ENCODE data around the gene ALG8. TPM values are rescaled to one million over a fixed set of nuclear protein-coding genes. Genes with fewer than 3 reads are reported as not detected.
A peak's percentile ranks its signal among the peaks of the same experiment; 100 is the strongest.

The ALG8 gene
- total RNA-seq, 2 donors from 2014 or later, result 25.4 to 30.3 TPM

DNA sequence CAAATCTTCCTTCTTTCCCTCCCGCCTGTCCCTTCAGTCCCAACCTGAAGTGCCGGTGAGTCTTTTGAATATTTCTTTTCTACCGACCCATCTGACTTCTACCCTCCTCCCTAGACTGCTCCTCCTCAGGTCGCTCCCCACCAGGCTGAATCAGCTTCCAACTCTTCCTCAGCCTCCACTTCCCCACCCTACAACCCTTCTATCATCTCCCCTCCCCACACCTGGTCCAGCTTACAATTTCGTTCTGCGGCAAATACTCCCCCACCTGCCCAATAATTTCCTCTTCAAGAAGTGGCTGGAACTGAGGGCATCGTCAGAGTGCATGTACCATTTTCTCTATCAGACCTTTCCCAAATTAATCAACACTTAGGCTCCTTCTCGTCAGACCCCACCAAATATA, 57.3 kb downstream of the ALG8 start:
- 70 to 73% methylated on average over 8 of the region's 8 CpGs for WGBS, 2 donors
- no peak overlapping the region for H3K27ac ChIP-seq
- H3K4me1 ChIP-seq, result peaks cover 22% of the 10 kb centered on the region
- ATAC-seq (no peak), DNase-seq (no peak)
- no peaks in the 10 kb centered on the region for H3K9me3 ChIP-seq
- no peak overlapping the region for H3K4me3 ChIP-seq
- no peaks in the 10 kb centered on the region for H3K27me3 ChIP-seq
- H3K36me3 ChIP-seq (replicated peaks in 1 of 2; ENCODE audit: insufficient read depth in 1 of 2, low read depth in 2 of 2), result no peaks in the 10 kb centered on the region
- TF ChIP-seq, protein P1, sequence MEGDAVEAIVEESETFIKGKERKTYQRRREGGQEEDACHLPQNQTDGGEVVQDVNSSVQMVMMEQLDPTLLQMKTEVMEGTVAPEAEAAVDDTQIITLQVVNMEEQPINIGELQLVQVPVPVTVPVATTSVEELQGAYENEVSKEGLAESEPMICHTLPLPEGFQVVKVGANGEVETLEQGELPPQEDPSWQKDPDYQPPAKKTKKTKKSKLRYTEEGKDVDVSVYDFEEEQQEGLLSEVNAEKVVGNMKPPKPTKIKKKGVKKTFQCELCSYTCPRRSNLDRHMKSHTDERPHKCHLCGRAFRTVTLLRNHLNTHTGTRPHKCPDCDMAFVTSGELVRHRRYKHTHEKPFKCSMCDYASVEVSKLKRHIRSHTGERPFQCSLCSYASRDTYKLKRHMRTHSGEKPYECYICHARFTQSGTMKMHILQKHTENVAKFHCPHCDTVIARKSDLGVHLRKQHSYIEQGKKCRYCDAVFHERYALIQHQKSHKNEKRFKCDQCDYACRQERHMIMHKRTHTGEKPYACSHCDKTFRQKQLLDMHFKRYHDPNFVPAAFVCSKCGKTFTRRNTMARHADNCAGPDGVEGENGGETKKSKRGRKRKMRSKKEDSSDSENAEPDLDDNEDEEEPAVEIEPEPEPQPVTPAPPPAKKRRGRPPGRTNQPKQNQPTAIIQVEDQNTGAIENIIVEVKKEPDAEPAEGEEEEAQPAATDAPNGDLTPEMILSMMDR (IDR thresholded peaks at IDR 0.05), result no peak
- no peak for TF ChIP-seq POLR2A (IDR thresholded peaks at IDR 0.05)
- intact Hi-C loops (cut with DNase I), result no loop called here

DNA sequence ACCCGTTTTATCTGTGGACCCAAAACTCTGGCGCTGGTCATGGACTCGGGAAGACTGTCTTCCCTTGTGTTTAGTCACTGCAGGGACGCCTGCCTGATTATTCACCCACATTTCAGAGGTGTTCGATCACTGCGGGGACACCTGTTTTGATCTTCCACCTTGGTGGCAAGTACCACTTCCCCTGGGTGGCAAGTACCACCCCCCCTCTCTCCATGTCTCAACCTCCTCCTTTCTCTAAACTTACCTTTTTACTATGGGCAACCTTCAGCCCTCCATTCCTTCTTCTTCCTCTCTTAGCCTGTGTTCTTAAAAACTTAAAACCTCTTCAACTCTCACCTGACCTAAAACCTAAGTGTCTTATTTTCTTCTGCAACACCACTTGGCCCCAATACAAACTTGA, 57.8 kb downstream of the ALG8 start:
- 65 to 85% methylated on average over 6 of the region's 6 CpGs for WGBS, 2 donors
- intact Hi-C loops (cut with DNase I), result no loop called here
- Histone ChIP-seq H3K4me1 (peaks cover 28% of the 10 kb centered on the region), H3K4me3 (no peak overlapping the region), H3K36me3 (replicated peaks in 1 of 2; ENCODE audit: insufficient read depth in 1 of 2, low read depth in 2 of 2) (no peaks in the 10 kb centered on the region), H3K27ac (no peak overlapping the region), H3K9me3 (no peaks in the 10 kb centered on the region), H3K27me3 (no peaks in the 10 kb centered on the region)
- no peak for DNase-seq
- TF ChIP-seq POLR2A (IDR thresholded peaks at IDR 0.05), result no peak
- TF ChIP-seq, protein P1 (IDR thresholded peaks at IDR 0.05), result no peak
- no peak for ATAC-seq

DNA sequence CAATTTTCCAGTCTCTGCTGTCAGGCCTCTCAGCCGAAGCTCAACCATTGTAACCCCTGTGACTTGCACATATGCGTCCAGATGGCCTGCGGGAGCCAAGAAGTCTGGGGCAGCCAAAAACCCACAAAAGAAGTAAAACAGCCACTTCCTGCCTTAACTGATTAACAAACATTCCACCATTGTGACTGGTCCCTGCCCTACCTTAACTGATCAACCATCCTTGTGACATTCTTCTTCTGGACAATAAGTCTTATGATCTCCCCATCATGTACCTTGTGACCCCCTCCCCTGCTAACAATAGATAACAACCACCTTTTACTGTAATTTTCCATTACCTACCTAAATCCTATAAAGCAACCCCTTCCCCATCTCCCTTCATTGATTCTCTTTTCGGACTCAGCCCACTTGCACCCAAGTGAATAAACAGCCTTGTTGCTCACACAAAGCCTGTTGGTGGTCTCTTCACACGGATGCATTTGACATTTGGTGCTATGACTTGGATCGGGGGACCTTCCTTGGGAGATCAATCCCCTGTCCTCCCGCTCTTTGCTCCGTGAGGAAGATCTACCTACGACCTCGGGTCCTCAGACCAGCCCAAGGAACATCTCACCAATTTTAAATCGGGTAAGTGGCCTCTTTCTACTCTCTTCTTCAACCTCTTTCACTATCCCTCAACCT, 58.5 kb downstream of the ALG8 start:
- ATAC-seq (no peak), DNase-seq (no peak)
- Histone ChIP-seq H3K4me1 (peaks cover 34% of the 10 kb centered on the region), H3K4me3 (no peak overlapping the region), H3K27me3 (no peaks in the 10 kb centered on the region), H3K27ac (no peak overlapping the region), H3K9me3 (no peaks in the 10 kb centered on the region), H3K36me3 (replicated peaks in 1 of 2; ENCODE audit: insufficient read depth in 1 of 2, low read depth in 2 of 2) (no peaks in the 10 kb centered on the region)
- WGBS, 2 donors, result 76 to 77% methylated on average over 11 of the region's 11 CpGs
- TF ChIP-seq, protein P1 (IDR thresholded peaks at IDR 0.05), result no peak
- no peak for TF ChIP-seq POLR2A (IDR thresholded peaks at IDR 0.05)
- intact Hi-C loops (cut with DNase I), result no loop called here

DNA sequence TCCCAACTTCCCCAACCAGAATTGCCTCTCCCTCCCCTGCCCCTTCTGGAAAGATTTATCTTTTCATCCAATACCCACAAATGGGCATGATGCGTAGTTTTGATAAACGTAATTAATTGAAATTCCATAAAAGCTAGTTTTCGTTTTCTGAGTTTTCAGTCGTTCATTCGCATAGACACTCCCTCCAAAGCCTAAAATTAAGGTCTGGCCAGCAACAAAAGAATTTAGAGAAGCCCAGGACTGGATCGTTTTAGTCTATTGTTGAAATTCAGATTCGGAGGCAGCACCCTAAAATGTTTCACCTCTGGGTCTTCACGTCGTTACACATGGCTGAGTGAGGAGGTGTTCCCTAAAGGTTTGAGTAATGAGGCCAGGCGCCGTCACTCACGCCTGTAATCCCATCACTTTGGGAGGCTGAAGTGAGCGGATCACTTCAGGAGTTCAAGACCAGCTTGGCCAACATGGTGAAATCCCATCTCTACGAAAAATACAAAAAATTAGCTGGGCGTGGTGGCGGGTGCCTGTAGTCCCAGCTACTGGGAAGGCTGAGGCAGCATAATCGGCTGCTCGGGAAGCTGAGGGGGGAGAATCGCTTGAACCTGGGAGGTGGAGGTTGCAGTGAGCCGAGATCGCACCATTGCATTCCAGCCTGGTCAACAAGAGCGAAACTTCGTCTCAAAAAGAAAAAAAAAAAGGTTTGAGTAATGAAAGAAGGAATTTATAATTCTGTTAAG, 59.2 kb downstream of the ALG8 start:
- Histone ChIP-seq H3K27ac (peak overlapping the region; percentile 63 to 92 (median 80)), H3K27me3 (no peaks in the 10 kb centered on the region), H3K9me3 (no peaks in the 10 kb centered on the region), H3K36me3 (replicated peaks in 1 of 2; ENCODE audit: insufficient read depth in 1 of 2, low read depth in 2 of 2) (no peaks in the 10 kb centered on the region), H3K4me1 (peaks cover 41% of the 10 kb centered on the region), H3K4me3 (peak overlapping the region; percentile 20 to 99)
- ATAC-seq, result peak; percentile 11
- intact Hi-C loops (cut with DNase I), result no loop called here
- TF ChIP-seq, protein P1 (IDR thresholded peaks at IDR 0.05), result no peak
- TF ChIP-seq POLR2A (IDR thresholded peaks at IDR 0.05), result no peak
- 49 to 52% methylated on average over 23 of the region's 23 CpGs for WGBS, 2 donors
- DNase-seq, result no peak

All from body of pancreas (tissue), 4 donors.